ENCODE results near the gene BARHL2. TPM values are rescaled to one million over a fixed set of nuclear protein-coding genes. Genes with fewer than 3 reads are reported as not detected.

The BARHL2 gene
- total RNA-seq, 4 donors from 2014 or later, result not detected

DNA sequence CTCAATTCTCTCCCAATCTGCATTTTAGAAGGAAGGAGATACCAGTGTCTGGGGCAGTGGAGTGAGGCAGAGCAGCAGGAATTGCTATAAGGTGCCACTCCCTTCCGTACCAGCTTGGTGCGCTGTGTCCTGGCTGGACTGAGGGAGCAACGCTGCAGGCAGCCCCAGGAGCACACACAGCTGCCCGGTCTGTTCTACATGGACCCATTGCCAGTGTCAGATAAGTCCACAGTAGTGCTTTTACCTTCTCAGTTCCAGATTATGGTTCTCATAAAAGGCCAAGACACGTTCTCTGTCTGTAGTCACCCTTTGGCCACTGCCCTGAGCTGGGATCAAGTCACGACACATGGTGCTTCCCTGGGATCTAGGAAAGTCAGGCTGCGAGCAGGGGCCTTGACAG lies 44.1 kb upstream of the BARHL2 start:
- Histone ChIP-seq H3K36me3 (no peaks in the 10 kb centered on the region), H3K4me1 (no peaks in the 10 kb centered on the region), H3K27me3 (peaks cover 53% of the 10 kb centered on the region), H3K9me3 (no peaks in the 10 kb centered on the region), H3K4me3 (no peak overlapping the region), H3K27ac (no peak overlapping the region)
- DNase-seq, result no peak
- intact Hi-C loops (cut with DNase I; ENCODE audit: low total_unique reads) (no loop called here), in situ Hi-C loops (cut with MboI; ENCODE audit: low pct_ligation_motif_present in 1 of 4, low pct_unique_long_range_greater_than_20kb in 1 of 4, low sequenced_read_pairs in 3 of 4) (no loop called here)
- 77 to 100% methylated on average over 1 to 7 of the region's 7 CpGs for WGBS, 2 donors (ENCODE audit: low coverage in 1 of 2)
- TF ChIP-seq POLR2A (IDR thresholded peaks at IDR 0.05), result no peak
- TF ChIP-seq, protein P1, sequence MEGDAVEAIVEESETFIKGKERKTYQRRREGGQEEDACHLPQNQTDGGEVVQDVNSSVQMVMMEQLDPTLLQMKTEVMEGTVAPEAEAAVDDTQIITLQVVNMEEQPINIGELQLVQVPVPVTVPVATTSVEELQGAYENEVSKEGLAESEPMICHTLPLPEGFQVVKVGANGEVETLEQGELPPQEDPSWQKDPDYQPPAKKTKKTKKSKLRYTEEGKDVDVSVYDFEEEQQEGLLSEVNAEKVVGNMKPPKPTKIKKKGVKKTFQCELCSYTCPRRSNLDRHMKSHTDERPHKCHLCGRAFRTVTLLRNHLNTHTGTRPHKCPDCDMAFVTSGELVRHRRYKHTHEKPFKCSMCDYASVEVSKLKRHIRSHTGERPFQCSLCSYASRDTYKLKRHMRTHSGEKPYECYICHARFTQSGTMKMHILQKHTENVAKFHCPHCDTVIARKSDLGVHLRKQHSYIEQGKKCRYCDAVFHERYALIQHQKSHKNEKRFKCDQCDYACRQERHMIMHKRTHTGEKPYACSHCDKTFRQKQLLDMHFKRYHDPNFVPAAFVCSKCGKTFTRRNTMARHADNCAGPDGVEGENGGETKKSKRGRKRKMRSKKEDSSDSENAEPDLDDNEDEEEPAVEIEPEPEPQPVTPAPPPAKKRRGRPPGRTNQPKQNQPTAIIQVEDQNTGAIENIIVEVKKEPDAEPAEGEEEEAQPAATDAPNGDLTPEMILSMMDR (IDR thresholded peaks at IDR 0.05), result no peak
- no peak for TF ChIP-seq POLR2AphosphoS5 (IDR thresholded peaks at IDR 0.05)
- TF ChIP-seq EP300 (IDR thresholded peaks at IDR 0.05; ENCODE audit: low read depth), result no peak

- H3K4me3 ChIP-seq, result no peak overlapping the region
- DNase-seq, result no peak
- peaks cover 20% of the 10 kb centered on the region for H3K27me3 ChIP-seq
- in situ Hi-C loops (cut with MboI; ENCODE audit: low pct_ligation_motif_present in 1 of 4, low pct_unique_long_range_greater_than_20kb in 1 of 4, low sequenced_read_pairs in 3 of 4) (no loop called here), intact Hi-C loops (cut with DNase I; ENCODE audit: low total_unique reads) (no loop called here)
- H3K36me3 ChIP-seq, result no peaks in the 10 kb centered on the region
- WGBS, 2 donors (ENCODE audit: low coverage in 1 of 2), result 50 to 81% methylated on average over 1 of the region's 1 CpG
- H3K9me3 ChIP-seq, result no peaks in the 10 kb centered on the region
- H3K27ac ChIP-seq, result no peak overlapping the region
- TF ChIP-seq, protein P1 (IDR thresholded peaks at IDR 0.05), result no peak
- no peaks in the 10 kb centered on the region for H3K4me1 ChIP-seq
Observed at GRCh38 chr1:90753556-90753955, 36.5 kb upstream of the BARHL2 start.

DNA sequence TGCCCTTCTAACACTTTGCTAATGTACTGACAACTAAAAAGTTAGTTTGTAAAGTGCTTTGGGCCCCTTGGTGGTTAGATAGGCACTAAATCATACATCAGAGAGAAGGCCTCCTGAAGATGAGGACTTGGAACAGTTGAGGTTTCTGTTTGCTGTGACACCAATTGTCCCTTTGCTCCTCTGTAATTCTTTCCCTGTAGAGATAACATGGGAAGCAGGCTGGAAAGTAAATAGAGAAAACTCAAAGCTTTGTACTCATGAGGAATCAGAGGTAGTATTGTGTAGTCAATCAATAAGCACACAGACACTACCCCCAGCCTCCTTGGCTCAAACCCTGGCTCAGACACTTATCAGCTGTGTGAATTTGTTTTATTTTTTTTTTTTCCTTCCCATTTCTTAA lies 31.6 kb upstream of the BARHL2 start:
- DNase-seq, result no peak
- H3K27ac ChIP-seq, result no peak overlapping the region
- H3K9me3 ChIP-seq, result no peaks in the 10 kb centered on the region
- intact Hi-C loops (cut with DNase I; ENCODE audit: low total_unique reads) (no loop called here), in situ Hi-C loops (cut with MboI; ENCODE audit: low pct_ligation_motif_present in 1 of 4, low pct_unique_long_range_greater_than_20kb in 1 of 4, low sequenced_read_pairs in 3 of 4) (no loop called here)
- no peak overlapping the region for H3K4me3 ChIP-seq
- no peaks in the 10 kb centered on the region for H3K4me1 ChIP-seq
- peaks cover 4% of the 10 kb centered on the region for H3K27me3 ChIP-seq
- TF ChIP-seq, protein P1 (IDR thresholded peaks at IDR 0.05), result no peak
- no peak for TF ChIP-seq POLR2AphosphoS5 (IDR thresholded peaks at IDR 0.05)
- TF ChIP-seq POLR2A (IDR thresholded peaks at IDR 0.05), result no peak
- TF ChIP-seq EP300 (IDR thresholded peaks at IDR 0.05; ENCODE audit: low read depth), result no peak
- no peaks in the 10 kb centered on the region for H3K36me3 ChIP-seq

GRCh38 chr1:90746857-90747256 lies 29.8 kb upstream of the BARHL2 start:
- H3K4me3 ChIP-seq, result no peak overlapping the region
- TF ChIP-seq POLR2AphosphoS5 (IDR thresholded peaks at IDR 0.05) (no peak), POLR2A (IDR thresholded peaks at IDR 0.05) (no peak), EP300 (IDR thresholded peaks at IDR 0.05; ENCODE audit: low read depth) (no peak)
- TF ChIP-seq, protein P1 (IDR thresholded peaks at IDR 0.05), result no peak
- H3K27me3 ChIP-seq, result peaks cover 12% of the 10 kb centered on the region
- no peak for DNase-seq
- H3K9me3 ChIP-seq, result no peaks in the 10 kb centered on the region
- in situ Hi-C loops (cut with MboI; ENCODE audit: low pct_ligation_motif_present in 1 of 4, low pct_unique_long_range_greater_than_20kb in 1 of 4, low sequenced_read_pairs in 3 of 4), result no loop called here
- 90 to 95% methylated on average over 1 of the region's 1 CpG for WGBS, 2 donors (ENCODE audit: low coverage in 1 of 2)
- no peak overlapping the region for H3K27ac ChIP-seq
- no peaks in the 10 kb centered on the region for H3K4me1 ChIP-seq
- intact Hi-C loops (cut with DNase I; ENCODE audit: low total_unique reads), result no loop called here
- no peaks in the 10 kb centered on the region for H3K36me3 ChIP-seq
